CD4-positive, alpha-beta T cell treated with Interleukin-4 for 1 hour (primary cell): ENCODE results near the gene FSCN2.
"Not testable (repeated sequence)": the region's sequence is repeated elsewhere in the genome, so short reads cannot be mapped to it uniquely, and the experiment has no call there.

Experiments
- DNase-seq, 2 donors: peaks; one replicate each; pipeline ENCODE4 v3.0.0-alpha.2; 2020 to 2022

Gene FSCN2

GRCh38 chr17:81580481-81580880 is 52.3 kb downstream of the FSCN2 start:
- DNase-seq: no peak

GRCh38 chr17:81581758-81582157 is 53.6 kb downstream of the FSCN2 start:
- no peak for DNase-seq

GRCh38 chr17:81582341-81582740 is 54.2 kb downstream of the FSCN2 start:
- no peak for DNase-seq

GRCh38 chr17:81582749-81583148 is 54.6 kb downstream of the FSCN2 start:
- DNase-seq: no peak

GRCh38 chr17:81583589-81584342 is 55.6 kb downstream of the FSCN2 start:
- no peak for DNase-seq

GRCh38 chr17:81584771-81585170 is 56.6 kb downstream of the FSCN2 start:
- DNase-seq: not testable (repeated sequence)

GRCh38 chr17:81586096-81586495 is 57.9 kb downstream of the FSCN2 start:
- no peak for DNase-seq
